Gastrocnemius medialis (tissue), 4 donors: ENCODE results near the gene PARP2.

Source experiments
- CTCF ChIP-seq, 5 experiments: fragments of 450-650 bp in 3 of 5; fragments of 200-600 bp in 2 of 5; sonication (generic) in 2 of 5; IDR thresholded peaks in 4 of 5; conservative IDR thresholded peaks in 1 of 5; 1 replicate in 4 of 5; 2 replicates in 1 of 5; pipeline ENCODE4 v1.5.1; 2016 to 2019; ENCODE audit warnings: antibody characterized with exemption in 5 of 5, mild to moderate bottlenecking in 3 of 5, moderate library complexity in 3 of 5
- POLR2A ChIP-seq, 2 donors: fragments of 450-650 bp; IDR thresholded peaks; one replicate each; pipeline ENCODE4 v1.6.1; 2017; ENCODE audit warnings: antibody characterized with exemption in 2 of 2, mild to moderate bottlenecking in 2 of 2, moderate library complexity in 2 of 2

GRCh38 chr14:20386276-20386855 lies 42.9 kb downstream of the PARP2 start:
- no peak for TF ChIP-seq CTCF (IDR thresholded peaks at IDR 0.05 in 4 of 5, conservative IDR thresholded peaks at IDR 0.05 in 1 of 5)
- TF ChIP-seq POLR2A (IDR thresholded peaks at IDR 0.05) = no peak
